GM19239 (cell line): ENCODE data around the gene TPM1.
"Not testable (repeated sequence)": the region's sequence is repeated elsewhere in the genome, so short reads cannot be mapped to it uniquely, and the experiment has no call there.

Source experiments
- DNase-seq: peaks from one replicate; pipeline ENCODE4 v3.0.0; 2011; ENCODE audit warnings: low spot score; ENCODE audit not compliant: insufficient read length
- FAIRE-seq: peaks from 2 replicates; lab custom pipeline; 2011; peaks lifted over from hg19 to GRCh38; lab: Jason Lieb, UNC

Gene TPM1

GRCh38 chr15:63041974-63042876, at the start of gene TPM1:
Gene TPM1, plus strand, starts transcription at chr15:63042747. Its CDS starts 83 bp downstream, at chr15:63042830.
- DNase-seq (no peak), FAIRE-seq (no peak)

DNA sequence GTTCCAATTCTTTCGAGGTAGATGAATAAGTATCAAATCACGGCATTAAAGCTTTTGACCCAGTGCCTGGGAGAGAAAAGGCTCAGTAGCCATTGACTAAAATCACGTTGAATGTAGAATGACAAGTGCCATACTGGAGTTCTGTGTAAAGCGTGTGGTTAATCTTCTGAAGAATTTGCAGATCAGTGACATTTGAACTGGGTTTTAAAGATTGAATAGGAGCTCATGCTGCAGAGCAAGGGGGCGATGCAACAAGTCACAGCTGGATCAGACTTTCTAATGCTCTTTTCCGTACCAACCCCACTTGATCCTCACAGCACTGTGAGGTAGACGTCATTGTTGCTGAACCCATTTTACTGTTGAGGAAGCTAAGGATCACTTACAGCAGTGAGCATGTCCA, 49.5 kb upstream of the TPM1 start:
- no peak for DNase-seq
- FAIRE-seq, result no peak

- DNase-seq, FAIRE-seq: not testable (repeated sequence)
Measured at GRCh38 chr15:62993632-62994031, 48.9 kb upstream of the TPM1 start.

DNA sequence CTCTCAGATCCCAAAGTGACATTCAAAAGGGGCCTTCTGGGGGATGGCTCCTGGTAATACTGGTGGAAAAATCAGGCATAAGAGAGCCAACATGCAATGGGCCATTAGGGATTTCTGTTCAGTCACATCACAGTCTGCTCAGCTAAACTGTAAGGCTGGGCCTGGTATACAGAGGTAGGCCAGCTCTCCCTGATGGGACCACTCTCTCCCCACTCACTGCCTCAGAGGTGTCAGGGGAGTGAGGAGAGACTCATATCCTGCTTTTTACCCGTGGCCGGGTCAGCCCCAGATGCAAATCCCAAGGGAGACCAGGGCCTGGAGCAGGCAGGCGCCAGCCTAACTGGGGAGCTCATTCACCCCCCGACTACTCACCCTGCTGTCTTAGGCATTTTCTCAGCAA, 48.1 kb upstream of the TPM1 start:
- FAIRE-seq, result no peak
- no peak for DNase-seq

GRCh38 chr15:62994975-62995681, 47.4 kb upstream of the TPM1 start:
- no peak for DNase-seq
- FAIRE-seq, result no peak

DNA sequence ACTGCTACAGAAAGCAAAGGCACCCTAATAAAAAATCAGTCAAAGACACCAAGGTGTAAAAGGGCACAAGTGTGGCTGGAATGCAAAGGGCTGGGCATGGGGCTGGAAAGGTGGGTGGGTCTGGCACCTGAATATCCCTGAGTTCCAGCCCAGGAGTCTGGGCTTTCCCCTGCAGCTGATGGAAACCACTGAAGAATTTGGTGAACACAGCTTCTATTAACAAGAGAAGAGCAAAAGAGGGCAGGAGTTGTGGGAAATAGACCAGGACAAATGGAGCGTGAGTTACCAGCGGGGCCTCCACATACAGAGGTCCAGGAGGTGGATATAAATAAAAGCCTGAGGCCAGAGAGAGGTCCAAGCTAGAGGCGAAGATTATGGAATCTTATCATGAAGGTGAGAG, 45.1 kb upstream of the TPM1 start:
- DNase-seq (no peak), FAIRE-seq (no peak)

- no peak for DNase-seq
- no peak for FAIRE-seq
Measured at GRCh38 chr15:62998262-62998890, 44.2 kb upstream of the TPM1 start.

GRCh38 chr15:62999178-62999577, 43.4 kb upstream of the TPM1 start:
- no peak for FAIRE-seq

GRCh38 chr15:62999923-63000561, 42.5 kb upstream of the TPM1 start:
- DNase-seq, result no peak
- FAIRE-seq, result no peak

More at GRCh38 chr15:62999178-62999577, 43.4 kb upstream of the TPM1 start:
- no peak for DNase-seq

DNA sequence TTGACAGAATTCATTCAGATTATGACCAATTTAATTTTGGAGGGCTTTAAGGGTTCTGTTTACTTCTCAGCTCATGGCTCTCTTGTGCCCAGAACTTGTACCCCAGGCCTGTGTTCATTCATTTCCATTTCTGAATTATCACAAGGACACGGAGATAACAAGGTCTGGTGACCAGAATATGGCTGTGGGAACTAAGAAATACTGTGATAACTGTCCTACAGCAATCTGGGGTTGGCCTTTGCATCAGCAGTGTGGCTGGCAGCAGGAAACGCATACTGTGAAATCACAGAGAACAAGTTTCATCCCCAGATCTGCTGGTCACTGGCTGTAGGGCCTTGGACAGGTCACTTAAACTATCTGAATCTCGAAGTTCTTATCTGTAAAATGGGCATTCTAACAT, 41.8 kb upstream of the TPM1 start:
- no peak for DNase-seq
- no peak for FAIRE-seq

- FAIRE-seq (no peak), DNase-seq (no peak)
Measured at GRCh38 chr15:63004211-63004610, 38.3 kb upstream of the TPM1 start.

DNA sequence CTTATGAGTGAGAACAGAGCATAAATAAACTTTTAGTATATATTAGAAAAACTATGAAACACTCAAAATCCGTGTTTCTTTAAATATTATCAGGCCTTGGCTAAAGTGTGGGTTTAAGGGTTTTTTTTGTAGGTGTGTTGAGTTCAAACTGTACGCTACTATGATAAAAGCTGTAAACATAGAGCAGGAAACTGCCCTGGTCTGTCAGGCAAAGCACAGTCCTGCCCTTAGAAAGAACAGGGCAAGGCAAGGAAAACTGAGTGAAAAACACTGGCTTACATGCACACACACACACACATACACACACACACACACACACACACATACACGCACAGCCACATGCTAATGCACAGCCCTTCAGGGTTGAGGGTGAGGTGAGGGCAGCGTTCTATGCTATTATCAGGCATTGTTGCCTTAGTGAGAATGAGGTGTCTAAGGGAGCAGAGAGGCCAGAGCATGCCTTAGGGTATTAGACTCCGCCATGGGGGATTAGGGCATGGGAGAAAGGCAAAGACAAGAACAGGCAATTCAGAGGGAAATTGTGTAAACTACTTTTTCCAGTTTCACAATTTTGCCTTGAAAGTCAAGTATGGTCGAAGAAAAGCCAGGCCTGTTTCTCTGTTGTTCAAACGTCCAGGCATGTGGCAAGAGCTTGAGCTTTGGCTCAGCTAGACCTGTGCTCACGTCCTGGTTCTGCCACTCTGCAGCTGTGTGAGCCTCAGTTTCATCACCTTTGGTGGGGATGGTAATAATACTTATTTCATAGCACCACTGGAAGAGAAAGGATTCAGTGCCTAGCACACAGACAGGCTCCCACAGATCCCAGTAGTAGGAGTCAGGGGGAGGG, 36.3 kb upstream of the TPM1 start:
- FAIRE-seq, result no peak
- DNase-seq, result no peak

- no peak for DNase-seq
- no peak for FAIRE-seq
Measured at GRCh38 chr15:63008333-63009049, 34.1 kb upstream of the TPM1 start.

- no peak for FAIRE-seq
Measured at GRCh38 chr15:63010386-63010785, 32.2 kb upstream of the TPM1 start.

DNA sequence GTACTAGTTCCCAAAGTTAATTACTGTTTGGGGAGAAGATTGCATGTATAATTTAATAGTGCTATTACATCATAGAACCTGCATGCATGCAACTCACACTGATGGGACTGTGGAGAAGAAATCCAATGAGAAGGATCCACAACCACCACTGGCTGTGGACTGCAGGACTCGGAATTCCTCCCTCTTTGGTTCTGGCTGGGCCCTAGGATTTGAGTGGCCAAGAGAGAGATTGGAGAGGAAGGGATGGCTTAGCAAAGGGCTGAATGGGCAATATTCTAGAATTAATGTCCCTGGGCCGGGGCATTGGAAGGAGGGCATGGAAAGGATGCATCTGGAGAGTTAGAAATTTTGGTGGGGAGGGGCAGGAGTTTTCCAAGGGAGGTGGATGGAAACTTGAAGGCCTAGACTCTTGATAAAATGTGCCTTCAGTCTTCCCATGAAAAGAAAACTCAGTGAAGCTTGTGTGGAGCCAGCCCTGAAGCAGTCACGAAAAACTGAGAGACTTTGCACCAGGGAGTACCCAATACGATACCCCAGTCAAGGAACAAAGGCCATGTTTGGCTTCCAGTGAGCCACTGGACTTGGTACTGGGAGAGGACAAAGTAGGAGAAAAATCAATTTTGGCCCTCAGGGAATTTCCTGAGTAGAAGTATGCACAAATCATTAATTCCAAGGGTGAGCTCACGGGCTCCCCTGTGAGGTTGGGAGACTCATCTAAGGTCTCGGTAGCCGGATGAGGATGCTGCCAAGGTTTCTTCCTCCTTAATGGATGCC, 31.4 kb upstream of the TPM1 start:
- FAIRE-seq (no peak), DNase-seq (no peak)

More at GRCh38 chr15:63010386-63010785, 32.2 kb upstream of the TPM1 start:
- DNase-seq, result no peak

GRCh38 chr15:63012444-63012843, 30.1 kb upstream of the TPM1 start:
- no peak for FAIRE-seq
- no peak for DNase-seq

DNA sequence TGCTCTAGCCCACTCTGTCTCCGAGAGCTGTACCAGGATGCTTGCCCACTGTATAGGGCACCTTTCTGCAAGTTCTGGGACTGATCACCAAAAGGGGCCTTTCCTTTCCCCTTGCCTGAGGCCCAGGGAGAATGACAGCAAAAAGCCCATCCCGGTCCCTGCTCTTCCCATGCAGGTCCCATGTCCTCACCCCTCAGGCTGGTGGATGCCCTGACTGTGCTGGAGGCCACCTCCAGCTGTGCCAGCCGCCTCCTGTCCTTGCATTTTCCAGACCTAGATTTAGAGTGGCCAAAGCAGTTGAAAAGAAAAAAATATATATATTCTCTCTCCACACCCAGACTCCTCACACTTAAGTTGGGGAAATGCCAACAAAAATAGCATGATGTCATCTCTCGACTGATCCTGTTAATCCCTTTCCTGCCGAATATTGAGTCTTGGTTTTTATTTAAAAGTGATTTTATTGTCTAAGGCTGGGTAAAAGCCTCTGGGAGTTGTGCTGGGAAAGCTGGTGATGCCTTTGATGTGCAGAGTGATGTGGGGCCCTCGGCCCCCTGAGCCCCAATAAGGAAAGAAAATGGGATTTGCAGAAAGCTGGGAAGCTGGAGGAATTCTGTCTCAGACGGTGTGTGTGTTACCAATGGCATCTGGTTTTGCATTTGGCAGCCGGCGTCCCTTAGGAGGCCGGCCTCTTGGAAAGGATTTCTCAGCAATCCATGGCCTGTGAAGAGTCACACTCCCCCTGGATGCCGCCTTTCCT, 29.3 kb upstream of the TPM1 start:
- no peak for FAIRE-seq
- DNase-seq, result no peak
